Pulmonary artery endothelial cell (primary cell): ENCODE results near the gene ZNF587. TPM values are rescaled to one million over a fixed set of nuclear protein-coding genes. Genes with fewer than 3 reads are reported as not detected.
"Not testable (repeated sequence)": the region's sequence is repeated elsewhere in the genome, so short reads cannot be mapped to it uniquely, and the experiment has no call there.

Experiments used
- DNase-seq: peaks from one replicate; pipeline ENCODE4 v3.0.0-alpha.2; 2011; ENCODE audit warnings: low read depth, low spot score
- total RNA-seq: library from RNA; depleted of rRNA; stranded (reverse); fragments of >200 nt; gene quantifications from 2 replicates; pipeline ENCODE4 v1.2.3, GENCODE V29; 2014

The ZNF587 gene
- total RNA-seq, 1 donor from 2014 or later, result 20.7 TPM

DNA sequence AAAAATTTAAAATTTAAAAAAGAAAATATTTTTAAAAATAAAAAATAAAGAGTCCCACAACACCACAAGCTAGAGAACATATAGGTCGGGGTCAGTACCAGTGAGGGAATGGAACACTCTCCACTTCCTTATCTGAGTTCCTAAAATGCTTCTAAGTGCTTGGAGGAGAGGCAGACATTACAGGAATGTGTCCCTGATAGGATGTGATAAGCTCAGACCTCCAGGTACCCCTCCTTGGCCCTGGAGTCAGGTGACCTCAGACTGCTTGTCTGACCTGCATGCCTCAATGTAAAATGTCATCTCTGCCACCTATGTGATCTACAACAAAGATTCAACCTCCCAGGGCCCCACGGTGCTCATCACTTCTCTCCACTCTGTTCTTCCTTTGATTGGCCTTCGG lies 36.4 kb downstream of the ZNF587 start:
- no peak for DNase-seq

DNA sequence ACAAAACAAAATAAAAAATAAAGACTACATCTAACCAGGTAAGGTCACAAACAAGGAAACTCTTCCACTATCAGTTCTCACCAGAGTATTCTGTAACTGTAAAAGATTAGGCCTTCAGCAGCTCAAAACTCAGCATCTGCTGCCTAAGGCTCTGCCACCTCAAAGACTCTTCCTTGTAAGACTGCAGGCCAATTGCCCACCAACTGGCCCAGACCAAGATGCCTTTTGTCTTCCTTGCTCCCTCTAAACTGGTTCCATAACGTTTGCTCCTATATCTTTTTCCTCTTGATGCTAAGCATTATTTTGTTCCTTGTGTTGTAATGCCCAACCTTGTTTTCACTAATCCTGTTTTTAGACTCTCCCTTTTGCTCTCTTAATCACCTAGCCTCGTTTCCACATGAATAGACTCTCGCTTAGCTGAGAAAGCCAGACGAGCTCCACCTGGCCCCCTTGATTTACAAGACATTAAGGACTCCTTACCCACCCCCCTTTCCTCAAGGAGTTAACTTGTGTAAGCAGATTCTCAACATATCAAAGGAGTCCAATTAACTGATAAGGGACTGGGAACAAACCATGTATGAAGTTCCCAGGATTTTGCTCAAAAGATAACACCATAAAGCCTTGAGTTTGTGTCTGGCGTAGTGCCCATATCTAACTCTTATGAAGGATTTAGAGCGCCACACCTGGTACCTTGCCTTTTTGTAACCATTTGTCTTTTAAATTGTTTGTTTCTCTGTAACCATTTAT lies 37.7 kb downstream of the ZNF587 start:
- DNase-seq, result no peak

DNA sequence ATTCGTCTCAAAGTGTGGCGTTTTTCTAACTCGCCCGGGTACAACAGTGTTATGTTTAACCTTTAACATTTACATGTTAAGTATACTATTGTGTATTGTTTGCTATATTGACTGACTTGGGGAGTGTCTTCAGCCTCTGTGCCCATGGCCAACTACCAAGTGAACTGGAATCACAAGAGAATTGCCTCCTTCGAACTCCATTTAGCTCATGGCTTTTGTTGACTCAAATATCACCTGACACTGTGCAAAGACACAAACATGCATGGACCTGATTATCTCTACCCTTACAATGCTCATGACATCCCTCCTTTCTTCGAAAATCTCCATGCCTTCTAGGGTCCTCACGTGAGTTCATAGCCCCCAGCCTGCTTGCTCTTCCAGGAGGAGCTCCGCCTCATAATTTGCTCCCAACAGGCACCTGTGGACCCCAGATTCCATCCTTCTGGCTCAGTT lies 38.5 kb downstream of the ZNF587 start:
- no peak for DNase-seq

DNA sequence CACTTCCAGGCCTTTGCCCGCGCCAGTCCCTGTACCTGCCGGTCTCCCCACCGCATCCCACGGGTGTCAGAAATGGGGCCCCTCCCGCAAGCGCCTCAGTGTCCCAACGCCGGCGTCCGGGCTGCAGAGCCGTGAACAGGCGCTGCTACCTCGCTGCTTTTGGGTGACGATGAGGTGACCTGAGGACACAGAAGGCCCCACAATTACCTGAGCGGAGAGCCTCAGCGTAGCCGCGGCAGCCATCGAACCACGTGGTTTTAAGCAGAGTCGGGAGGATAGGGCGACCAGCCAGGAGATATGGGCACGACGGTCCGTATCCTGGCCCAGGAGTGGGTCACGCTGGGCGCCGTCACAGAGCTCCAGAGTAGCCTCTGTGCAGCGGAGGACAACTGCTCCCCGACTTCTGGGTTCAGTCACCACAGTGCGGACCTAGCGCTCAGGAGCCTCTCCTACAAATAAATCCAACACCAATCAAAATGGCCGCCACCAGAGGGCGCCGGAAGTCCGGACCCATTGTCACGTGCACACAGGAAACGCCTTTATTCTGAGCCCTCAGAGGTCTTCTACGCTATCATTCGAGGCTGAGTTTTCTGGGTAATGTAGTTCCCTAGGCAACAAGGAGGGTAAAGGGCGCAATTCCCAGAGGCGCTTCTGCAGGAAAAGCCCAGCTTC lies 39.0 kb downstream of the ZNF587 start, which contains the start of gene ZNF814:
ZNF814 (minus strand) TSS at position 478 of the 672 bp plus-strand sequence; CDS start at position 243, 235 bp downstream.
- peak; percentile 20 for DNase-seq

DNA sequence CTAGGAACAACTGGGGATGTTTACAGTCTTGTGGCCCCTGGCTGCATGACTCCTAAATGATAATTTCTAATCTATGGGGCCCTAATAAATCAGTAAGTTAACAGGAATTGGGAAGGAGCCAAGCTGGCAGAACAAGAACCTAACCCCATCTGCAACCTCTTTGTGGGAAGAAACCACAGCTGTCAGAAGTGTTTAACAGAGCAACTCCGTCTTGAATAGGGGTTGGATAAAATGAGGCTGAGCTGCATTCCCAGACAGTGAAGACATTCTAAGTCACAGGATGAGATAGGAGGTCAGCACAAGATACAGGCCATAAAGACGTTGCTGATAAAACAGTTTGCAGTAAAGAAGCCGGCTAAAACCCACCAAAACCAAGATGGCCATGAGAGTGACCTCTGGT lies 41.0 kb downstream of the ZNF587 start:
- DNase-seq, result not testable (repeated sequence)

DNA sequence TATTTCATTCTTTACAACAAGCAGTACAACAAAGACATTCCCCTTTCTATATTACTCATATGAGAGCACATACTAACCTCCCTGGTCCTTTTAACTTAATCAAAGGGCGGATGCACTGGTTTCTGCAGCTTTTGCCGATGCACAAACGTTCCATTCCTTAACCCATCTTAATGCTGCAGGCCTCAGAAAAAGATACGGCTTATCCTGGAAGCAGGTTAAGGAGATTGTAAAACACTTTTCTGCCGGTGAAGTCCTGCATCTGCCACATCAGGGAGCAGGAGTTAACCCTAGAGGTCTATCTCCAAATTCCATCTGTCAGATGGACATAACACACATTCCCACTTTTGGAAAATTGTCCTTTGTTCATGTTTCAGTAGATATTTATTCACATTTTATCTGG lies 50.7 kb downstream of the ZNF587 start:
- no peak for DNase-seq

DNA sequence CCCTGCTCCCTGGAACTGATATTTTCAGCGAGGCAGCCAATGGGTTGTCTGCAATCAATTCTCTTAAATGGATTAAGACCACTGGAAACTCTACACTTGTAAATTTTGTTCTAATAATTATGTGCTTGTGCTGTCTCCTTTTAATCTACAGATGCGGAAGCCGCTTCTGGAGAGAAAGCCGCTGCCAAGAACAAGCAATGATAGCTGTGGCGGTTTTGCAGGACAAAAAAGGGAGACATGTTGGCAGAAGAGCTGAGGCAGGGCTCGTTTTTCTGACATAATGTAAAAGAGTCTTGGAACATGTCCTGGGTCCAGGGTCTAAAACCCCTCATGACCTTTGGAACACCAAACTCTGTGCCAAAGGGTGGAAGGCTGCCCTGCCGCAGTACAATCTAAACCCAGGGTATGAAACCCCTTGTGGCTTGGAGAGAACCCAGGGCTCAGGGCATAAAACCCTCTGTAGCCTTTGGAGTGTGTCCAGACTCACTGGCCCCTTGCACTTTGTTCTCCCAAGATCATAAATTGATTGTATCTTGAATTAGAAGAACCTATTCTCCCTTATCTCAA lies 54.0 kb downstream of the ZNF587 start:
- no peak for DNase-seq

DNA sequence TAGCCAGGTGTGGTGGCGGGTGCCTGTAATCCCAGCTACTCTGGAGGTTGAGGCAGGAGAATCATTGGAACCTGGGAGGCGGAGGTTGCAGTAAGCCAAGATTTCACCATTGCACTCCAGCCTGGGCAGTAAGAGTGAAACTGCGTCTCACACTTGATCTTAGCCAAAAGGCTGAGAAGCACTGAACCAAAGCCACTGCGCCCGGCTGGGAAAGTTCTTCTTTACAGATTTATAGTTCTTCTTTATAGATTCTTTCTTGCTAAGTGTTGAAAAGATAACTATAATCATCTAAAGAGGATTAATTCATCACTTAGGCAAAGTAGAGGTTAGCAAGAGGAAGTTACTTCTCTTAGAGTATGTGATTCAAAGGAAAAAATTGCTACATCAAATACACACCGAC lies 55.6 kb downstream of the ZNF587 start:
- no peak for DNase-seq

DNA sequence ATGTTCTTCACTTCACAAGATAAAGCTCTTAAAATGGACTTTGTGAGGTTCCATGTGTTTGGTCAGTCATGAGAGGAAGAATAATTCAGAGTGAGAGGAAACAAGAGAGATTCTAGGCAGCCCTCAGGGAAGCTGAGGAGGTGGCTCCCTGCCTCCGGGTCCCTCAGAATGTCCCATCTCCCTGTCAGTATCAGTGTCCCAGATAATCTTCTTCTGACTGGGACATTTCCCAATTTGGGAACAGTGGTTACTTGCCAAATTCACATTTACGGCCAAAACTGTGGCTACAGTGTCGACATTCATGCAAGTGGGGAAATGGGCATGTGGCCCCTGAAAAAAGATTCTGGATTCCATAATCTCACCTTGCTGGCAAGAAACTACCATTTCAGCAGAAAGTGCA lies 57.7 kb downstream of the ZNF587 start:
- no peak for DNase-seq

DNA sequence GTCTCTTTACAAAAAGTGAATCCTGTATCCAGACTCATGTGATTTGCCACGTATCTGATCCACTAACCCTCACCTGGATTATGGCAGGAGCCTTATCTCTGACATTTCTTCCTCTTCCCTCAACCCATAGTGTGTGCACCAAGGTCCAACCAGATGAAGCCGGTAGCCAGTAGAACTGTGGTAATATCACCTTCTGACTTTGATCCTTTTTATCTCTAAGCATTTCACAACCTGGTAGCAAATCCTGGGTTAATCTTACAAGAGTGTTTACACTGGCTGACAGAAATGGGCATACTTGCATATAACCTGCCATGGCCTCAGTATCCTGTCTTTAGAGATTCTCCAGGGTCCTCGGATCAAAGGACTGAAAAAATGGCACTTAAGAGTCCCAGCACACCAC lies 64.9 kb downstream of the ZNF587 start:
- DNase-seq, result no peak

Other genes with a start within 250 kb of the ZNF587 start
- gene ZNF530, start 250.0 kb upstream of the ZNF587 start, total RNA-seq, result 5.0 and 5.7 TPM in 2 replicates
- 15.4 and 19.0 TPM in 2 replicates for gene ZNF134, start 235.6 kb upstream of the ZNF587 start, total RNA-seq
- 7.1 and 13.5 TPM in 2 replicates for gene ZNF211, start 216.7 kb upstream of the ZNF587 start, total RNA-seq
- not detected in 2 replicates for gene ZSCAN4, start 180.9 kb upstream of the ZNF587 start, total RNA-seq
- 8.7 and 9.8 TPM in 2 replicates for gene ZNF551, start 167.9 kb upstream of the ZNF587 start, total RNA-seq
- 0.92 and 6.0 TPM in 2 replicates for gene ZNF154, start 140.7 kb upstream of the ZNF587 start, total RNA-seq
- 4.7 and 9.3 TPM in 2 replicates for gene ZNF671, start 122.2 kb upstream of the ZNF587 start, total RNA-seq
- gene ZNF776, start 103.0 kb upstream of the ZNF587 start, total RNA-seq, result 13.2 and 13.4 TPM in 2 replicates
- gene ZNF586, start 80.2 kb upstream of the ZNF587 start, total RNA-seq, result 10.3 and 17.6 TPM in 2 replicates
- 5.8 and 9.2 TPM in 2 replicates for gene ZNF552, start 34.9 kb upstream of the ZNF587 start, total RNA-seq
- gene ZNF587B, start 19.6 kb upstream of the ZNF587 start, total RNA-seq, result 24.7 and 29.6 TPM in 2 replicates
- gene ZNF814, start 39.2 kb downstream of the ZNF587 start, total RNA-seq, result 6.1 and 10.8 TPM in 2 replicates
- 9.6 and 16.7 TPM in 2 replicates for gene ZNF417, start 66.7 kb downstream of the ZNF587 start, total RNA-seq
- gene ZNF418, start 85.5 kb downstream of the ZNF587 start, total RNA-seq, result 4.6 and 6.6 TPM in 2 replicates
- gene ZNF256, start 97.8 kb downstream of the ZNF587 start, total RNA-seq, result 4.4 and 5.6 TPM in 2 replicates
- gene C19orf18, start 124.7 kb downstream of the ZNF587 start, total RNA-seq, result 0.20 TPM in 1 of 2 replicates, not detected in the other
- 8.3 and 12.6 TPM in 2 replicates for gene ZNF606, start 153.0 kb downstream of the ZNF587 start, total RNA-seq
- gene ZSCAN1, start 184.2 kb downstream of the ZNF587 start, total RNA-seq, result not detected in 2 replicates
- gene ZNF135, start 209.4 kb downstream of the ZNF587 start, total RNA-seq, result 0.46 and 3.2 TPM in 2 replicates
- 19.7 and 33.3 TPM in 2 replicates for gene ZSCAN18, start 248.4 kb downstream of the ZNF587 start, total RNA-seq